Measurements from ENCODE around the gene PPFIA2. TPM values are rescaled to one million over a fixed set of nuclear protein-coding genes. Genes with fewer than 3 reads are reported as not detected.

The PPFIA2 gene
- polyA plus RNA-seq, 1 donor (not counting 4 experiments of a cell fraction or from before 2014, with no cell fraction given): not detected

DNA sequence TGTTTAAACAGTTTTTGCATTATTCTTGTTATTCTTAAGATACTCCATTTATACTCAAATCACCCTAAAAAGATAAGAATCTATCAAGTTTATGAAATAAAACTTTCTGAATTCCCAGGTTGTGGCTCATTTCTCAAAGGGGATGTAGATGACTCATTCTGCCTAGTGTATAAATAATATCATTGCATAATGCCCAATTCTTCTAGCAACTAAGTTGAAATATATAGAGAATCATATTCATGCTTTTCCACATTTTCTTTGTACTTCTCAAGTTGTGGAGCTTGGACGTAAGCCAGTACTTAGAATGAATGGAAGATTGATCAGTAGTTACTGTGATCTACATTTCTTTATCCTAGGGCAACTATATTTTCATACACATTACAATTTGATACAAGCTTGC, 201.1 kb downstream of the PPFIA2 start:
- Histone ChIP-seq H3K27me3 (ENCODE audit: control insufficient read depth, extremely low read depth, insufficient read depth, low read length) (no peaks in the 10 kb centered on the region), H3K9me3 (ENCODE audit: control insufficient read depth, low read depth, low read length) (no peaks in the 10 kb centered on the region), H3K79me2 (ENCODE audit: control insufficient read depth, insufficient read depth, low read length) (no peaks in the 10 kb centered on the region), H3K9ac (ENCODE audit: control insufficient read depth, extremely low read depth, insufficient read depth, low read length) (no peak overlapping the region), H4K20me1 (ENCODE audit: control insufficient read depth, extremely low read depth, insufficient read depth, low read length) (no peaks in the 10 kb centered on the region), H3K4me1 (ENCODE audit: control insufficient read depth, extremely low read depth, insufficient read depth, low read length) (no peaks in the 10 kb centered on the region), H3K27ac (ENCODE audit: control insufficient read depth, insufficient read depth, low read length) (no peak overlapping the region), H3K36me3 (ENCODE audit: control insufficient read depth in 2 of 2, extremely low read depth in 1 of 2, insufficient read depth in 2 of 2, low read length in 2 of 2) (no peaks in the 10 kb centered on the region), H3K4me3 (ENCODE audit: control insufficient read depth in 2 of 3, extremely low read depth in 1 of 3, insufficient read depth in 2 of 3, low read depth in 1 of 3, low read length in 3 of 3) (no peak overlapping the region), H3K4me2 (ENCODE audit: control insufficient read depth, extremely low read depth, insufficient read depth, low read depth, low read length) (no peak overlapping the region), H3K9me1 (ENCODE audit: control insufficient read depth, extremely low read depth, insufficient read depth, low read length) (no peaks in the 10 kb centered on the region), H2AFZ (ENCODE audit: control insufficient read depth, low read length) (no peak overlapping the region)
- FAIRE-seq: no peak
- dilution Hi-C loops (cut with MboI; ENCODE audit: extremely low pct_ligation_motif_present, low sequenced_read_pairs): no loop called here
- DNase-seq (ENCODE audit: low read depth, low spot score): no peak
- TF ChIP-seq EZH2 (IDR thresholded peaks at IDR 0.05; ENCODE audit: low read length): no peak
- TF ChIP-seq, protein P1, sequence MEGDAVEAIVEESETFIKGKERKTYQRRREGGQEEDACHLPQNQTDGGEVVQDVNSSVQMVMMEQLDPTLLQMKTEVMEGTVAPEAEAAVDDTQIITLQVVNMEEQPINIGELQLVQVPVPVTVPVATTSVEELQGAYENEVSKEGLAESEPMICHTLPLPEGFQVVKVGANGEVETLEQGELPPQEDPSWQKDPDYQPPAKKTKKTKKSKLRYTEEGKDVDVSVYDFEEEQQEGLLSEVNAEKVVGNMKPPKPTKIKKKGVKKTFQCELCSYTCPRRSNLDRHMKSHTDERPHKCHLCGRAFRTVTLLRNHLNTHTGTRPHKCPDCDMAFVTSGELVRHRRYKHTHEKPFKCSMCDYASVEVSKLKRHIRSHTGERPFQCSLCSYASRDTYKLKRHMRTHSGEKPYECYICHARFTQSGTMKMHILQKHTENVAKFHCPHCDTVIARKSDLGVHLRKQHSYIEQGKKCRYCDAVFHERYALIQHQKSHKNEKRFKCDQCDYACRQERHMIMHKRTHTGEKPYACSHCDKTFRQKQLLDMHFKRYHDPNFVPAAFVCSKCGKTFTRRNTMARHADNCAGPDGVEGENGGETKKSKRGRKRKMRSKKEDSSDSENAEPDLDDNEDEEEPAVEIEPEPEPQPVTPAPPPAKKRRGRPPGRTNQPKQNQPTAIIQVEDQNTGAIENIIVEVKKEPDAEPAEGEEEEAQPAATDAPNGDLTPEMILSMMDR (optimal IDR thresholded peaks at IDR 0.05 in 1 of 3, IDR thresholded peaks at IDR 0.05 in 1 of 3, conservative IDR thresholded peaks at IDR 0.05 in 1 of 3; ENCODE audit: extremely low read depth in 1 of 3, insufficient read depth in 2 of 3, low read length in 3 of 3): no peak

DNA sequence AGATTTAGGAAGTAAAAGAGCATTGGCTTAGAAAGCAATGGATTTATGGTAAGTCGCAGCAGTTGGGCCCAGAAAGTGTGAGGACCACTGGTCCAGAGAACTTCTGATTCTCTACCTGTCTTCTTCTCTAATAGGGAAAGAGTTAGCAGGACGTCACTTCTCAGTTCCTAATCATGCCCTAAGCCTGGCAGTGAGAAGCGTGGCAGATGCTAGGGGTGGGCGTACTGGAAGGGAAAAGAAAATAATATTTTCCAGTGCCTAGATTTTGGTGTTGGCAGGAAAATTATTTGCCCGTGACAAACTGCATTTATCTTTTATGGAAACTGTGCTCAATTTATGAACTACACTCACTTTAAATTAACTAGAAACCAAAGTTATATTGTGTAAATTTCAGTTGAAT, 212.3 kb downstream of the PPFIA2 start:
- H3K9ac ChIP-seq (ENCODE audit: control insufficient read depth, extremely low read depth, insufficient read depth, low read length): no peak overlapping the region
- no peaks in the 10 kb centered on the region for H3K4me1 ChIP-seq (ENCODE audit: control insufficient read depth, extremely low read depth, insufficient read depth, low read length)
- no peaks in the 10 kb centered on the region for H3K9me1 ChIP-seq (ENCODE audit: control insufficient read depth, extremely low read depth, insufficient read depth, low read length)
- no peak for TF ChIP-seq EZH2 (IDR thresholded peaks at IDR 0.05; ENCODE audit: low read length)
- TF ChIP-seq, protein P1 (optimal IDR thresholded peaks at IDR 0.05 in 1 of 3, IDR thresholded peaks at IDR 0.05 in 1 of 3, conservative IDR thresholded peaks at IDR 0.05 in 1 of 3; ENCODE audit: extremely low read depth in 1 of 3, insufficient read depth in 2 of 3, low read length in 3 of 3): no peak
- H2AFZ ChIP-seq (ENCODE audit: control insufficient read depth, low read length): no peak overlapping the region
- dilution Hi-C loops (cut with MboI; ENCODE audit: extremely low pct_ligation_motif_present, low sequenced_read_pairs): no loop called here
- no peak overlapping the region for H3K4me2 ChIP-seq (ENCODE audit: control insufficient read depth, extremely low read depth, insufficient read depth, low read depth, low read length)
- no peaks in the 10 kb centered on the region for H4K20me1 ChIP-seq (ENCODE audit: control insufficient read depth, extremely low read depth, insufficient read depth, low read length)
- no peaks in the 10 kb centered on the region for H3K9me3 ChIP-seq (ENCODE audit: control insufficient read depth, low read depth, low read length)
- H3K79me2 ChIP-seq (ENCODE audit: control insufficient read depth, insufficient read depth, low read length): no peaks in the 10 kb centered on the region
- no peaks in the 10 kb centered on the region for H3K36me3 ChIP-seq (ENCODE audit: control insufficient read depth in 2 of 2, extremely low read depth in 1 of 2, insufficient read depth in 2 of 2, low read length in 2 of 2)
- no peak overlapping the region for H3K27ac ChIP-seq (ENCODE audit: control insufficient read depth, insufficient read depth, low read length)
- DNase-seq (ENCODE audit: low read depth, low spot score): no peak
- H3K4me3 ChIP-seq (ENCODE audit: control insufficient read depth in 2 of 3, extremely low read depth in 1 of 3, insufficient read depth in 2 of 3, low read depth in 1 of 3, low read length in 3 of 3): no peak overlapping the region
- no peak for FAIRE-seq
- no peaks in the 10 kb centered on the region for H3K27me3 ChIP-seq (ENCODE audit: control insufficient read depth, extremely low read depth, insufficient read depth, low read length)
